ENCODE results near the gene EPHB1.

EPHB1 gene

DNA sequence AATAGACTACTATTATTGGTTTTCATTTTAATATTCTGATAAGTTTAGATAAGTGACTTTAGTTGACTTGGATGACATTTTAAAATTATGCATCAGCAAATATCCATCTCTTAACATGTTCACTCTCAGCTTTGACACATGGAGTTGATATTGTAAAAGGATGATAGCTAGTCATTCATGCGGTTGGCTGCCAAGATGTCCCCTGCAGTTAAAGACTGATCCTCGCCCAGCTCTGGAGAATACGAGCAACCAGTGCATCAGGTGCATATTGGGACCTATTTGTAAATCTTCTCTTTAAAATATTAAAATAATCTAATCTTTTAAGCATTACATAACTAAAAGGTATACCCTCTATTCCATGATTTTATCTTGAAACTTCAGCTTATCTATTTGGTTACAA is 41.9 kb downstream of the EPHB1 start:
- Histone ChIP-seq H3K27me3 (ENCODE audit: control insufficient read depth, insufficient read depth, low read length) (no peaks in the 10 kb centered on the region), H3K4me3 (ENCODE audit: low read length) (no peak overlapping the region), H3K9me3 (ENCODE audit: control insufficient read depth, low read depth, low read length) (no peaks in the 10 kb centered on the region), H3K9ac (ENCODE audit: low read length) (no peak overlapping the region), H3K27ac (ENCODE audit: low read length) (no peak overlapping the region), H3K4me1 (ENCODE audit: control insufficient read depth, low read depth, low read length) (no peaks in the 10 kb centered on the region), H3K36me3 (ENCODE audit: control insufficient read depth, low read depth, low read length) (no peaks in the 10 kb centered on the region)

- H3K4me1 ChIP-seq (ENCODE audit: control insufficient read depth, low read depth, low read length), result no peaks in the 10 kb centered on the region
- H3K9ac ChIP-seq (ENCODE audit: low read length), result no peak overlapping the region
- H3K27ac ChIP-seq (ENCODE audit: low read length), result no peak overlapping the region
Observed at GRCh38 chr3:134838599-134838998, 43.5 kb downstream of the EPHB1 start.

DNA sequence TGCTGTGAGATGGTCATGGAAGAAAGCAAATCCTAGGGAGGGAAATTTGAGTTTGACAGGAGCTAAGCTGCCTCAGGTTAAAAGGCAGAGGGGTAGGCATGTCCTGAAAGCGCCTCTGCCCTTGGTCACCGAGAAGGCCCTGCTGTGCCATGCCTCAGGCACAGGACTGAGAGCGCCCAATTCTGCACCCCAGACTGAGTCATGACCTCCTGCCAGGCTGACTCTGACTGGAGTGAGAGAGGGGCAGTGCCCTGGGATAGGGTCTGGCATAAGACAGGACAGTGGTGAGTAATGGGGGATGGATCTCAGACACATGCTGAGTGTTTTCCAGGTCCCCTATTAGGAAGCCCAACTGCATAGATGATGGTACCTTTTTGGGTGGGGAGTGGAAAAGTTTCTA is 44.4 kb downstream of the EPHB1 start:
- Histone ChIP-seq H3K4me3 (ENCODE audit: low read length) (no peak overlapping the region), H3K36me3 (ENCODE audit: control insufficient read depth, low read depth, low read length) (no peaks in the 10 kb centered on the region), H3K4me1 (ENCODE audit: control insufficient read depth, low read depth, low read length) (no peaks in the 10 kb centered on the region), H3K27ac (ENCODE audit: low read length) (no peak overlapping the region), H3K27me3 (ENCODE audit: control insufficient read depth, insufficient read depth, low read length) (no peaks in the 10 kb centered on the region), H3K9ac (ENCODE audit: low read length) (no peak overlapping the region), H3K9me3 (ENCODE audit: control insufficient read depth, low read depth, low read length) (no peaks in the 10 kb centered on the region)

More at GRCh38 chr3:134838599-134838998, 43.5 kb downstream of the EPHB1 start:
- Histone ChIP-seq H3K27me3 (ENCODE audit: control insufficient read depth, insufficient read depth, low read length) (no peaks in the 10 kb centered on the region), H3K36me3 (ENCODE audit: control insufficient read depth, low read depth, low read length) (no peaks in the 10 kb centered on the region), H3K9me3 (ENCODE audit: control insufficient read depth, low read depth, low read length) (no peaks in the 10 kb centered on the region), H3K4me3 (ENCODE audit: low read length) (no peak overlapping the region)

- H3K36me3 ChIP-seq (ENCODE audit: control insufficient read depth, low read depth, low read length), result no peaks in the 10 kb centered on the region
- H3K27ac ChIP-seq (ENCODE audit: low read length), result no peak overlapping the region
- no peaks in the 10 kb centered on the region for H3K4me1 ChIP-seq (ENCODE audit: control insufficient read depth, low read depth, low read length)
- H3K4me3 ChIP-seq (ENCODE audit: low read length), result no peak overlapping the region
- no peak overlapping the region for H3K9ac ChIP-seq (ENCODE audit: low read length)
- H3K27me3 ChIP-seq (ENCODE audit: control insufficient read depth, insufficient read depth, low read length), result no peaks in the 10 kb centered on the region
- H3K9me3 ChIP-seq (ENCODE audit: control insufficient read depth, low read depth, low read length), result no peaks in the 10 kb centered on the region
Observed at GRCh38 chr3:134839990-134840389, 44.9 kb downstream of the EPHB1 start.

GRCh38 chr3:134840459-134840858 is 45.4 kb downstream of the EPHB1 start:
- Histone ChIP-seq H3K9ac (ENCODE audit: low read length) (no peak overlapping the region), H3K4me3 (ENCODE audit: low read length) (no peak overlapping the region), H3K36me3 (ENCODE audit: control insufficient read depth, low read depth, low read length) (no peaks in the 10 kb centered on the region), H3K27ac (ENCODE audit: low read length) (no peak overlapping the region), H3K4me1 (ENCODE audit: control insufficient read depth, low read depth, low read length) (no peaks in the 10 kb centered on the region), H3K27me3 (ENCODE audit: control insufficient read depth, insufficient read depth, low read length) (no peaks in the 10 kb centered on the region), H3K9me3 (ENCODE audit: control insufficient read depth, low read depth, low read length) (no peaks in the 10 kb centered on the region)

- Histone ChIP-seq H3K27ac (ENCODE audit: low read length) (no peak overlapping the region), H3K36me3 (ENCODE audit: control insufficient read depth, low read depth, low read length) (no peaks in the 10 kb centered on the region), H3K27me3 (ENCODE audit: control insufficient read depth, insufficient read depth, low read length) (no peaks in the 10 kb centered on the region)
Observed at GRCh38 chr3:134846084-134846483, 51.0 kb downstream of the EPHB1 start.

DNA sequence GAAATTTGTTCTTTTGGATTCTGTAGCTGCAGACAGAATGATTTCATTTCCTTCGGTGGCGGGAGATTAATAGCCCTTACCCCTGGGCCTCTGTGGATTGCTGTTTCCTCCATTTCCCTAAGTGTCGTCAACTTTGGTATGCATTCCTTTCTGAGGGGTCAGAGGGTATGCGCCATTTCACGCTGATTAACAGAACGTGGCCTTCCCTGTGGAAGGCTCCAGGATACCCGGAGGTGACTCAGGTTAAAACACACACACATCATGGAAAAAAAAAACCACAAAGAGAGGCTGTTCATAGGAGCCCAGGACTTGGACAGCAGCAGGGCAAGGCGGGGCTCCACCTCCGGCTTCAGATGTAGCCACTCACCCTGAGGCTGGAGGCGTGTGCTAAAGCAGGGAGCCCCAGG is 51.9 kb downstream of the EPHB1 start:
- Histone ChIP-seq H3K4me1 (ENCODE audit: control insufficient read depth, low read depth, low read length) (no peaks in the 10 kb centered on the region), H3K9ac (ENCODE audit: low read length) (no peak overlapping the region)

More at GRCh38 chr3:134846084-134846483, 51.0 kb downstream of the EPHB1 start:
- no peaks in the 10 kb centered on the region for H3K4me1 ChIP-seq (ENCODE audit: control insufficient read depth, low read depth, low read length)
- H3K9ac ChIP-seq (ENCODE audit: low read length), result no peak overlapping the region
- no peaks in the 10 kb centered on the region for H3K9me3 ChIP-seq (ENCODE audit: control insufficient read depth, low read depth, low read length)
- no peak overlapping the region for H3K4me3 ChIP-seq (ENCODE audit: low read length)

GRCh38 chr3:134847349-134847748 is 52.3 kb downstream of the EPHB1 start:
- H3K36me3 ChIP-seq (ENCODE audit: control insufficient read depth, low read depth, low read length), result no peaks in the 10 kb centered on the region
- no peak overlapping the region for H3K9ac ChIP-seq (ENCODE audit: low read length)
- H3K27ac ChIP-seq (ENCODE audit: low read length), result no peak overlapping the region
- H3K9me3 ChIP-seq (ENCODE audit: control insufficient read depth, low read depth, low read length), result no peaks in the 10 kb centered on the region
- no peaks in the 10 kb centered on the region for H3K27me3 ChIP-seq (ENCODE audit: control insufficient read depth, insufficient read depth, low read length)
- H3K4me3 ChIP-seq (ENCODE audit: low read length), result no peak overlapping the region
- H3K4me1 ChIP-seq (ENCODE audit: control insufficient read depth, low read depth, low read length), result no peaks in the 10 kb centered on the region

More for the DNA sequence above, 51.9 kb downstream of the EPHB1 start:
- no peak overlapping the region for H3K27ac ChIP-seq (ENCODE audit: low read length)
- no peaks in the 10 kb centered on the region for H3K36me3 ChIP-seq (ENCODE audit: control insufficient read depth, low read depth, low read length)
- no peaks in the 10 kb centered on the region for H3K9me3 ChIP-seq (ENCODE audit: control insufficient read depth, low read depth, low read length)
- H3K27me3 ChIP-seq (ENCODE audit: control insufficient read depth, insufficient read depth, low read length), result no peaks in the 10 kb centered on the region
- no peak overlapping the region for H3K4me3 ChIP-seq (ENCODE audit: low read length)

DNA sequence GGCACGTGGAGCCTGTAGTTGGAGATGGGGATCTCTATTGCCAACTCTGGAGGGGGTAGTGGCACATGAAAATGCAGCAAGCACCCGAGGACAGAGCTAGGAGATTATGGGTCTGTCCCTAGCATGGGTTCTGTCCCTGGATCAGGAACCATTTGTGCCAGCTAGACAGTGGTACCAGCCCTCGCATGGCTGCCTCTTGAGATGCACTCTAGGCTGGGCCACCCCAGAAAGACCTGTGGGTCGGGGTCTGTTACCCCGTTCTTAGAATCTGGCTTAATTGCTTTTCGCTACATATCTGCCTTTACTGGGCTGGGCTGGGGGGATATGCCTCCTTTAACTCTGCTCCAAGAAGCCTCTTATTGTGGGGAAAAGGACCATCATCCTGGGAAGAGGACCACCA is 54.5 kb downstream of the EPHB1 start:
- Histone ChIP-seq H3K9ac (ENCODE audit: low read length) (no peak overlapping the region), H3K4me3 (ENCODE audit: low read length) (no peak overlapping the region), H3K9me3 (ENCODE audit: control insufficient read depth, low read depth, low read length) (no peaks in the 10 kb centered on the region), H3K4me1 (ENCODE audit: control insufficient read depth, low read depth, low read length) (no peaks in the 10 kb centered on the region), H3K27me3 (ENCODE audit: control insufficient read depth, insufficient read depth, low read length) (no peaks in the 10 kb centered on the region), H3K27ac (ENCODE audit: low read length) (no peak overlapping the region), H3K36me3 (ENCODE audit: control insufficient read depth, low read depth, low read length) (no peaks in the 10 kb centered on the region)

DNA sequence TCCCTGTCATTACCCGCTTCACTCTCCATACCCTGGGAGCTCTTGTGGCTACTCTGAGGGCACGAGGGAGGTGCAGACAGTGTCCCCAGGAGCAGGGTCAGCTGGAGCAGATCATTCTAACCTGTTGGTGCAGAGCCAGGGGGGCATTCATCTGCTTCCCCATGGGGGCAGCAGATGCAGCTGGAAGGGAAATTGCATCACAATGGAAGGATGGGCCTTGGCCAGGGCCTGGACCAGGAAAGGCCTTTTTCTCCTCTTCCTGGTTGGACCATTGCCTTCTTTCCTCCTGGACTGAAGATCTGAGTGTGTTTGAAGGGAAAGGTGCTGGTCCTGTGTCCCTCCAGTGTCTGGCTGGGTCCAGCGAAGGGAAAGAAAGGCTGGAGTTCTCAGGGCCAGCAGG is 55.7 kb downstream of the EPHB1 start:
- H3K4me3 ChIP-seq (ENCODE audit: low read length), result no peak overlapping the region
- no peaks in the 10 kb centered on the region for H3K27me3 ChIP-seq (ENCODE audit: control insufficient read depth, insufficient read depth, low read length)
- H3K9ac ChIP-seq (ENCODE audit: low read length), result no peak overlapping the region
- no peak overlapping the region for H3K27ac ChIP-seq (ENCODE audit: low read length)
- no peaks in the 10 kb centered on the region for H3K36me3 ChIP-seq (ENCODE audit: control insufficient read depth, low read depth, low read length)
- no peaks in the 10 kb centered on the region for H3K9me3 ChIP-seq (ENCODE audit: control insufficient read depth, low read depth, low read length)
- H3K4me1 ChIP-seq (ENCODE audit: control insufficient read depth, low read depth, low read length), result no peaks in the 10 kb centered on the region

DNA sequence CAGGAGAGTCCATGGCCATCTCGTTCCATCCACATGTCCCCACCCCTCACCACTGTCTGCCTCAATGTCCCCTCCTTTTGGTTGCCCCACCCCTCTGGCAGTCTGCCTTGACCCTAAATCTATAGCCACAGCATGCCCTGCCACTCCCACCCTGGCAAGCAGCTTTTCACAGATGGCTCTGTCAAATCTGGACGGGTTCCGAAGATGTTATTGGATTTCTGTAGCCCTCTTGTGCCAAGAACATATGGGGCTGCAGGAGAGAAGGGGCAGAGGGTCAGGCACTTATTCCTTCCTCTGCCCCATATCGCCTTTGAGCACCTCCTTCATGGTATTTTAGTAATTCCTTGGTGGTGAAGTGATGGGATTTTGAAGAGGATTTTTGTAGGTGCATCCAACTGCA is 57.1 kb downstream of the EPHB1 start:
- Histone ChIP-seq H3K9me3 (ENCODE audit: control insufficient read depth, low read depth, low read length) (no peaks in the 10 kb centered on the region), H3K4me1 (ENCODE audit: control insufficient read depth, low read depth, low read length) (no peaks in the 10 kb centered on the region), H3K4me3 (ENCODE audit: low read length) (no peak overlapping the region), H3K27me3 (ENCODE audit: control insufficient read depth, insufficient read depth, low read length) (no peaks in the 10 kb centered on the region), H3K36me3 (ENCODE audit: control insufficient read depth, low read depth, low read length) (no peaks in the 10 kb centered on the region), H3K9ac (ENCODE audit: low read length) (no peak overlapping the region), H3K27ac (ENCODE audit: low read length) (no peak overlapping the region)

DNA sequence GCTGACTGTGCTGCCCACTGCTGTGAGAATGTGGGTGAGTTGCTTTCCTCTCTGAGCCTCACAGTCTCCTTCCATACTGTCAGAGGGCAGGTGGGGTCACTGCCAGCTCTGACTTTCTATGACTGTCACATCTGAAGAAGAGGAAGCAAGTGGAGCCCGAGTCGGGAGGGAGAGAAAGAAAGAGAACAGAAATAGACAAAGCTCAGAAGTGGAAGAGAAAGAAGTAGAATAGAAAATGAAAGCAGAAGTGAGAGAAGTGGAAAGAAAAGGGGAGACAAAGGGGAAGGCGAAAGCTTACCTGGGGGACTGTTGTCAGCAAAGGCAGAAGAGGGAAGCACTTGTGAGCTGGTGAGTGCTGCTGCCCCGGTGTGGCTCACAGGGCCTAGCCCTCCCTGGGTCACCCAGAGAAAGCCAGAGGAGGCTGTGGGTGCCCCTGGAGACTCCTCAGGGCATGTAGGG is 57.9 kb downstream of the EPHB1 start:
- Histone ChIP-seq H3K27ac (ENCODE audit: low read length) (no peak overlapping the region), H3K4me3 (ENCODE audit: low read length) (no peak overlapping the region)

More for the DNA sequence above, 57.9 kb downstream of the EPHB1 start:
- no peaks in the 10 kb centered on the region for H3K9me3 ChIP-seq (ENCODE audit: control insufficient read depth, low read depth, low read length)
- H3K27me3 ChIP-seq (ENCODE audit: control insufficient read depth, insufficient read depth, low read length), result no peaks in the 10 kb centered on the region
- no peaks in the 10 kb centered on the region for H3K36me3 ChIP-seq (ENCODE audit: control insufficient read depth, low read depth, low read length)
- no peak overlapping the region for H3K9ac ChIP-seq (ENCODE audit: low read length)
- H3K4me1 ChIP-seq (ENCODE audit: control insufficient read depth, low read depth, low read length), result no peaks in the 10 kb centered on the region
